GM21360 (cell line): ENCODE results near the gene ERO1B.
"Not testable (repeated sequence)": the region's sequence is repeated elsewhere in the genome, so short reads cannot be mapped to it uniquely, and the experiment has no call there.

Experiments
- ATAC-seq: cut with Tn5 transposase; IDR thresholded peaks from one replicate; pipeline ENCODE4 v1.9.1; 2021; ENCODE audit warnings: mild to moderate bottlenecking, moderate library complexity; ENCODE audit not compliant: unreplicated experiment

Gene ERO1B

DNA sequence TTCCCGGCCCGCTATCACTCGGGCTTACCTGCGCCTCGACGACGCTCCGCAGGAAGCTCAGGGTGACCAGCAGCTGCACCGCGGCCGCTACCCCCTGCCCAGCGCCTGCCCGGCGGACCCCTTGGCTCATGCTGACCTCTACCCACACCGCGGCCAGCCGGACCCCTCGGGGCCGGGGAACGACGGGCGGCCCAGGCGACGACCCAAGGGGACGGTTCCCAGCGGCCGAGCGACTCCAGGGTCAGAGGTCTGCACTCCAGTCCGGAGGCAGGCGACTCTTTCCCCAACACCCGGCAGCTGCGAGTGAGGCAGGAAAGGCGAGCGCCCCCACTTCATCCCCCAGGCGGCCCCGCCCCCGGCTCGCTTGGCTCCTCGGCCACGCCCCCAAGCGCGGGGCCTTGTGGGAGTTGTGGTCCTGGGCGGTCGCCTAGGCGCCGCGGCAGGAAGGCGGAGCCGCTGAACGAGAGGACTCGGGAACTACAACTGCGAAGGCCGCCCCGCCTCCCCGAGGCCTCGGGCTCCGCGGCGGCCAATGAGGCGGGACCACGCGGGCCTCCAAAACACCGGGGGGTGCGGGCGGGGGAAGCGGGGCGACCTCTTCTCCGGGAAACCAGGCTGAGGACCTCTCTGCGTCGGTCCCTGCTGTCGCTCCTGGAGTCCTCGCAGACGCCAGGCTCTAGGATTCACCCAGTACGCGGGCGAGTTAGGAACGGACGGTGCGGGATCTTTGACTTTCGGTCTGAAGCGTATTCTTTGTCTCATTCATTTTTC is at the start of gene ERO1B:
ERO1B (minus strand) TSS at position 305 of the 771 bp plus-strand sequence; CDS start at position 130, 175 bp downstream.
- peak; percentile 78 for ATAC-seq

DNA sequence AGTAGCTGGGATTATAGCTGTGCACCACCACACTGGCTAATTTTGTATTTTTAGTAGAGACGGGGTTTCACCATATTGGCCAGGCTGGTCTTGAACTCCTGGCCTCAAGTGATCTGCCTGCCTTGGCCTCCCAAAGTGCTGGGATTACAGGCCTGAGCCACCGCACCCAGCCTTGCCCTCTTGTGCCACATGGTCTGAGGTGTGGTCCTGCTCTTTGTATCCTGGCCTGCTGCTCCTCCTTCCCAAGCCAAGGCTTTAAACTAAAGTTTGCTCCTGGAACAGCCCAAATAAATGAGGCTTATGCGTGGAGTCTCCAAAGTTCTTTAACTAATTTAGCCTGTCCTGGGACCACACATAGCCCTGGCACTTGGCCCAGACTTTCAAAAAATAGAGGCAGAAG is 49.7 kb upstream of the ERO1B start:
- not testable (repeated sequence) for ATAC-seq

DNA sequence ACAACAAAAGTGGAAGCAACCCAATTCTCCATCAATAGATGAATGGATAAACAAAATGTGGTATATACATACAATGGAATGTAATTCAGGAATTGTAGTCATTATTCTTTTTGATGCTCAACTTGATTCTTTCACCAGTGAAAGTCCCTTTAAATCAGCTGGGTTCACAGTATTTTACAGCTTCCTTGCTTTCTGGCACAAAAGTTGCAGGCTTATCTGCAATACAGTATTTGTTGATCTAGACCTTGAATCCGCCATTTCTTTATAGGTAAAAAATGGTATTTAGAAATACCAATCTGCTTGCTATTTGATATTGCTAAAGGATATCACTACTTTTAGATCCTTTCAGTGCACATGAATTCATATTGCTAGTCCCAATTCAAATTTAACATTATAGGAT is 44.7 kb upstream of the ERO1B start:
- ATAC-seq, result no peak

GRCh38 chr1:236325567-236325966 is 43.8 kb upstream of the ERO1B start:
- ATAC-seq, result no peak

DNA sequence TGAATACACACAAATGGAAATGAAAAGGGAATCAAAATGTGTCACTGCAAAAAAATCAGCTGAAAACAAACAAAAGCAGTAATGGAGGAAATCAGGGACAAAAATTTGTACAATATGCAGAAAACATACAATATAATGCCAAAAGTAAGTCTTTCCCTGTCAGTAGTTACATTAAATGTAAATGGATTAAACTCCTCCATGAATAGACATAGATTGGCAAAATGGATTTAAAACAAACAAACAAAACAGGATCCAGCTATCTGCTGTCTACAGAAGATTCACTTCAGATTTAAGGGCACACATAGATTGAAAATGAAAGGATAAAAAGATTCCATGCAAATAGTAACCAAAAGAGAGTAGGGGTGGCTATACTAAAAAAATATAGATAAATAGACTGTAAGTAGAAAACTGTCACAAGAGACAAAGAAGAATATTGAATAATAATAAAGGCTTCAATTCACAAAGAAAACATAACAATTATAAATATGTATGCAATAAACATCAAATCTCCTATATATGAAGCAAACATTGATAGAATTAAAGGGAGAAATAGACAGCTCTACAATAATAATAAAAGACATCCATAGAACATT is 42.2 kb upstream of the ERO1B start:
- no peak for ATAC-seq

DNA sequence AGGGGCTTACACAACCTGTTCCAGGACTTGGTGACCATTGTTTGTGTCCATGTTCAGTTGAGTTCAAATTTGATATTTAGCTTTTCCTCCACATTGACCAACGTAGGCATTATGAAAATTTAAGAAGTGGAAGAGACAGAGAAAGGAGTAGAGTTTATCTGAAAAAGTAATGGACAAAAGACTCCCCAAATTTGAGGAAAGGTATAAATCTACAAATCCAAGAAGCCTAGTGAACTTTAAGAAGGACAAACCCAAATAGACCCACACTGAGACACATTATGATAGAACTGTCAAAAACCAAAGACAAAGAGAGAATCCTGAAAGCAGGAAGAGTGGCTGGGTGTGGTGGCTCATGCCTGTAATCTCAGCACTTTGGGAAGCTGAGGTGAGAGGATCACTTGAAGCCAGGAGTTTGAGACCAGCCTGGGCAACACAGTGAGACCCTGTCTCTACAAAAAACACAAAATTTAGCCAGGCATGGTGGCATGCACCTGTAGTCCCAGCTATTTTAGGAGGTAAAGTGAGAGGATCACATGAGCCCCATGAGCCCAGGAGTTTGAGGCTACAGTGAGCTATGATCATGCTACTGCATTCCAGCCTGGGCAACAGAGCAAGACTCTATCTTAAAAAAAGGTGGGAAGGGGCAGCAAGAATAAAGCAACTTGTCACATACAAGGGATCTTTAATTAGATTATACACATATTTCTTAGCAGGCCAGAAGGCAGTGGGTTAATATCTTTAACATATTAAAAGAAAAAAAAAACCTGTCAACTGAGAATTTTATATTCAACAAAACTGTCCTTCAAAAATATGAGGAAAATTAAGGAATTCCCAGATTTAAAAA is 41.0 kb upstream of the ERO1B start:
- no peak for ATAC-seq

DNA sequence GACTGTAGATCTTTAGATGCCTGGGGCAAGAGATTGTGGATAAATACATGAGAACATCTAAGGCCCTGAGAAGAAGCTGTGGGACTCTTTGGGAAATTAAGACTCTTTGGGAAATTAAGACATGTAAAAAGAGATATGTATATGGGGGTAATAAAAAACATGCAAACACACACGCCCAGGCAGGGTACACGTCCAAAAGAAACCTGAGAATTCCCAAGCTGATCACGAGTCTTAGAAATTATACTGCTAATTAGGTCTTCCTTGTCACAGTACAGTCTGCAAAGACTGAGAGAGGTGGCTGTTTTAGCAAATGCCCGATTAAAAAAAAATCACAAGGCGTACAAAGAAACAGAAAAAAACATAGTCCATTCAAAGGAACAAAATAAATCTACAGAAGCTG is 39.3 kb upstream of the ERO1B start:
- no peak for ATAC-seq

DNA sequence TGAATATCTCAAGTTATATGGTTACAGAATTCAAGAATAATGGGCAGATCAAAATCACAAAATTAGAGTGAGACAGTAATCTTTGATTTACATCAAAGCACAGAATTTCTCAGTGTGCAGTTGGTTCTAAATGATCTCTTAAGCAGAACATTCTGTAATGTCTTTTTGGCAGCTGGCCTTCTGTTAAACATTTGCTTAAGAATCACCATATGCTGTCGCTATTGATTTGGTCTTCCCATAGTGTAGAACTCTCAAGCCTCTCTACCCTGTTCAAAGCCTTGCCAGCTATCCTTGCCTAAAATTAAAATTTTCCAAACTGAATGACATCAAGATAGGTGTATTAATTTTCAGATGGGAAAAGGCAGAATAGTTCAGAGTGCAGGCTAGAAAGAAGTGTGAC is 38.9 kb upstream of the ERO1B start:
- ATAC-seq, result no peak

DNA sequence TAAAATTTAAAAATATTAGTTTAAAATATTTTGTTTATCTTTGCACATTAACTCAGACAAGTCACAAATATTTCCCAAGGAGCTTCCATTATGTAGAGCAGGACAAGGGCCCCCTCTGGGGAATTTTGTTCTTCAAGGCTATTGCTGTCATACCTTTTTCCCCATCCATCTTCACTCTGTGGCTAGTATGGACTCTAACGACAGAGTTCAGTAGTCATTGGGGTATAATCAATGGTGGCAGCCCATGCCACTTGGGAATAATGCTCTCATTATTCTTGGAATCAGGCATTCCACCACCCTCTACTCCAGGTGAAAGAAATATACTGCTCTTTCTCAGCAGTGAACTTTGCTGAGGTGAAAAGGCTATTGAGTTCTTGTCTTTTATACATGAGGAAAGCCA is 38.5 kb upstream of the ERO1B start:
- no peak for ATAC-seq

GRCh38 chr1:236316437-236316836 is 34.7 kb upstream of the ERO1B start:
- ATAC-seq, result no peak

DNA sequence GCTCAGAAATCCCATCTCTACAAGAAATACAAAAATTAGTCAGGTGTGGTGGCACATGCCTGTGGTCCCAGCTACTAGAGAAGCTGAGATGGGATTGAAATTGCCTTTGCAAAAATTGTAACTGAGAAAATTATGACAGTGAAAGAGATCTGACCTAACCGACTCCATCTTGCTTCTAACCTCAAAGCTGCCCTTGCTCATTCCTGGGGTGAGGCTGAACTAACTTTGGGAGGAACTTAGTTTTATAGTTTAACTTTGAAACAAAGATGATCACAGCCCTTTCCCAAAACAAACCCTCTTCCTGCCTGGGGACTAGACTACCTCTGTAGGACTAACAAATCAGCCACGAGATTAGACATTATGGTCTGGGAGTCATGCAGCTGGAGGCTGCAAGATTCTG is 33.8 kb upstream of the ERO1B start:
- no peak for ATAC-seq

DNA sequence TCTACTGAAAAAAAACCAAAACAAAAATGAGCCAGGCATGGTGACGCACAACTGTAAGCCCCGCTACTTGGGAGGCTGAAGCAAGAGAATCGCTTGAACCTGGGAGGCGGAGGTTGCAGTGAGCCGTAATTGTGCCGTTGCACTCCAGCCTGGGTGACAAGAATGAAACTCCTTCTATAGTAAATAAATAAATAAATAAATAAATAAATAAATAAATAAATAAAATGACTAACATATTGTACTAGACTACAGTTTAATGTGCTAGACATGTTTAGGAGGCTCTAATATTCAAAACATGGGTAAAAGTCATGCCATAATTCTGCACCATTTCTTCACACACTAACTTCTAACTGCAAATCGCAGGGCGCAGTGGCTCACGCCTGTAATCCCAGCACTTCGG is 33.3 kb upstream of the ERO1B start:
- no peak for ATAC-seq

- not testable (repeated sequence) for ATAC-seq
Observed at GRCh38 chr1:236314050-236314449, 32.3 kb upstream of the ERO1B start.

DNA sequence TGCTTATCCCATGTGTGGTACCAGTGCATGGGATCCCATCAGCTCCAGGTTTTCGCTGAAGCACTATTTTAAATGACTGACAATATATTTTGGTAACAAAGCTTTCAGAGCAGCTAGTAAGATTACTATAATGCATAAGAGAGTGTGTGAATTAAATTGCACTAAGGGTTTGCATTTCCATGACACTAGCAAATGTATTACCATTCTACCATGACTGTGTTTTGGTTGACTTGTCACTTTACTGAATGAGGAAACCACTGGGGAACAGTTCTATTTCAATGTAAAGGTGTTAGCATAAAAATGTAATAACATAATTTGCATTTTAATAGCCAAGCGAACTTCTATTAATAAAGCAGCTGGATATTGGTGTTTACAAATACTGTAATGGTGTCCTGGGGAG is 31.7 kb upstream of the ERO1B start:
- ATAC-seq, result no peak

GRCh38 chr1:236311040-236311439 is 29.3 kb upstream of the ERO1B start:
- no peak for ATAC-seq

DNA sequence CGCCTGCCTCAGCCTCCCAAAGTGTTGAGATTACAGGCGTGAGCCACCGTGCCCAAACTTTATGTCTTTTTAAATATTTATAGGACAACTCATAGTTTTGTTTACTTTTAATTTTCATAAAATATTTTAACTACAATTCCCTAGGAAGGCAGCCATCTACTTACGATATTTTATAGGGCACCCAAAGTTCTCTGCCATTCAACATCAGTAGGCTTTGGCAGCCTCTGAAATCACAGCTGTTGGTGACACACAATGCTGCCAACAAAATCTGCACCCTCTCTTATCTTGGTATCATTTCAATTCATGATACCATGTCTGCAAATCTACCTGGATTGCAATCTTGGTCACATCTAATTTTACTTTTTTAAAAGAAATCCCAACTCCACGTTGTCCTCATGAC is 27.1 kb upstream of the ERO1B start:
- ATAC-seq, result no peak

- no peak for ATAC-seq
Observed at GRCh38 chr1:236307435-236307834, 25.7 kb upstream of the ERO1B start.

DNA sequence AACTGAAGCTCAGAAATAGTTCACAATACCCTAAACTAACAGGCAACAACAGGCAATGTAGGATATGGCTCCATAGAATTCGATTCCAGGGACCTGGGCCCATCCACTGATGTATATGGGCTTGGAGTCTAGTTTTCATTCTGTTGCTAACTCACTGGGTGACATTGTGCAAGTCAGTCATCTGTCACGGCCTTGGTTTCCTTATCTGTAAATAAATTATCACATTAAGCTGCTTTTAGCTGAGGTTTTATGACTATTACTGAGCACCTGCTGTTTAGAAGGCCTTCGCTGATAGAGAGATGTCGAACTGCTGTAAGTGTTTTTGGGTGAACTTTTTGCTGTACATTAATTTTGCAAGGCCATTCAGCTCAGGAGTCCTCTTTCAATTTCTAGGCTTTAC is 22.9 kb upstream of the ERO1B start:
- ATAC-seq, result no peak

DNA sequence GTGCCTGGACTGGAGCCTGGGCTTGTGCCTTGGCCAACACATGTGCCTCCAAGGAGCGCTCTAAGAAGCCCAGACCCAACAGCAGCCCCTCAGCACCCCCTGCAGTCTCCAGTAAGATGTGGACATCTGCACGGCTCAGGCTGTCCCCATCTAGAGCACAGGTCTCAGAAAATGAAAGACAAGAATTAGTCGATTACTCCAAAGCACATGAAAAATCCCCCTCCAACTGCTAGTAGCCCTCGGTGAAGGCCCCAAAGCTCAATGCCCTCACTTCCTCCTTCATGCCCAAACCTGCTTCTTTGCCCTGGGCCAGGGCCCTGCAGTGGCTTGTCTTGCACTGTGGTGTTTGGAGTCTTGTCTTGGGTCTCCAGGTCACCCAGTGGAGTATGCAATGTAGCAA is 21.9 kb upstream of the ERO1B start:
- ATAC-seq, result peak; percentile 61

GRCh38 chr1:236302941-236303340 is 21.2 kb upstream of the ERO1B start:
- ATAC-seq, result no peak

DNA sequence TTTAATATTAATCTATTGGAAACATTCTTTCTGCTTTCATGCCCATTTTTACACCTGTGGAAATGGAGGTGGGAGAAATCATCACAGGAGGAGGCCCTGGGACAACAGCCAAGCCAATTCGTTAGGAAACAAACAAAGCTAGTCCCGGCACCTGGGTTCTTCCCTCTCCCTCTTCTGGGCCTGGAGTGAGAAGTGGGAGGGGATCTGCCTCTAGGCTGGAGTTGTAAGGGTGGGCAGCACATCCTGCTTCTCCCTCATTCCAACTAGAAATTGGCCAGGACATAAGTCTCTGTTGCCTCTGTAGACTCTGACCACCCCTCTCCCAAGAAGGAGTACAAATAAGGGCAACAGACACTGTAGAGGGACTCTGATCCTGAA is 20.2 kb upstream of the ERO1B start:
- ATAC-seq, result no peak
